GM12878 (cell line): ENCODE data around the gene ROBO1. TPM values are rescaled to one million over a fixed set of nuclear protein-coding genes. Genes with fewer than 3 reads are reported as not detected.

Experiments
- ATAC-seq: fragments of 200-7000 bp; cut with Tn5 transposase; 3 replicates; pipeline ENCODE4 v1.9.1; 2020; ENCODE audit warnings: mild to moderate bottlenecking, moderate library complexity
- BruUV-seq: library from RNA; stranded (reverse); fragments of 400-500 nt; replicated peaks from 2 replicates; lab custom pipeline; 2021; lab: Mats Ljungman, UMichigan
- CTCF ChIA-PET: fragments of 300-600 bp; sonication (Branson Sonifier 250); formaldehyde crosslinking; extraction: SDS; loops from one replicate; lab custom pipeline; 2021; ENCODE audit warnings: inconsistent platforms; lab: Yijun Ruan, JAX
- POLR2A ChIA-PET: fragments of 350-600 bp; formaldehyde crosslinking; extraction: SDS; loops from one replicate; lab custom pipeline; 2021; ENCODE audit warnings: inconsistent platforms; lab: Charles Lee
- RAD21 ChIA-PET: fragments of 300-600 bp; sonication (Branson Sonifier 250); formaldehyde crosslinking; loops from one replicate; lab custom pipeline; 2023; ENCODE audit warnings: antibody characterized with exemption; ENCODE audit not compliant: unreplicated experiment; lab: Charles Lee
- SMC1A ChIA-PET: fragments of 300-600 bp; sonication (Branson Sonifier 250); formaldehyde crosslinking; loops from one replicate; lab custom pipeline; 2023; ENCODE audit not compliant: unreplicated experiment, uncharacterized antibody; lab: Charles Lee
- DNase-seq: peaks from one replicate; pipeline ENCODE4 v3.0.0-alpha.2; 2011; ENCODE audit warnings: low read depth, low spot score
- FAIRE-seq: peaks from 3 replicates; lab custom pipeline; 2011; peaks lifted over from hg19 to GRCh38; lab: Jason Lieb, UNC
- H2AFZ ChIP-seq: 2 replicates; pipeline ENCODE4 v1.6.0; 2011; ENCODE audit warnings: low read depth, low read length, control low read depth; ENCODE audit not compliant: control insufficient read depth
- H3K27ac ChIP-seq: 2 replicates; pipeline ENCODE4 v1.5.1; 2011; ENCODE audit warnings: control low read depth; ENCODE audit not compliant: control insufficient read depth, insufficient read depth
- H3K27me3 ChIP-seq, 2 experiments: replicated peaks in 1 of 2; 2 replicates each; pipeline versions ENCODE4 v1.6.0 to v1.6.1; 2011; ENCODE audit warnings: low read length in 1 of 2; ENCODE audit not compliant: control insufficient read depth in 2 of 2, insufficient read depth in 2 of 2
- H3K36me3 ChIP-seq, 2 experiments: 2 replicates each; pipeline ENCODE4 v1.5.1; 2011; ENCODE audit warnings: low read length in 1 of 2; ENCODE audit not compliant: control insufficient read depth in 2 of 2, insufficient read depth in 2 of 2
- H3K4me1 ChIP-seq: 2 replicates; pipeline ENCODE4 v1.6.1; 2011; ENCODE audit warnings: mild to moderate bottlenecking, low read length, moderate library complexity, mixed read lengths; ENCODE audit not compliant: control insufficient read depth, insufficient read depth
- H3K4me2 ChIP-seq: 2 replicates; pipeline ENCODE4 v1.6.0; 2011; ENCODE audit warnings: control low read depth; ENCODE audit not compliant: control insufficient read depth, insufficient read depth
- H3K4me3 ChIP-seq: fragments of 200-600 bp; sonication (generic); 2 replicates; pipeline ENCODE4 v1.5.1; 2016
- H3K79me2 ChIP-seq: 2 replicates; pipeline ENCODE4 v1.6.0; 2011; ENCODE audit warnings: low read length; ENCODE audit not compliant: control insufficient read depth, insufficient read depth
- H3K9ac ChIP-seq: 2 replicates; pipeline ENCODE4 v1.8.0; 2011; ENCODE audit warnings: low read length, control low read depth, mixed read lengths; ENCODE audit not compliant: control insufficient read depth, insufficient read depth
- H3K9me3 ChIP-seq: replicated peaks from 3 replicates; pipeline ENCODE4 v1.5.1; 2011; ENCODE audit warnings: mild to moderate bottlenecking, low read length; ENCODE audit not compliant: control insufficient read depth, insufficient read depth
- H4K20me1 ChIP-seq: 2 replicates; pipeline ENCODE4 v1.6.0; 2011; ENCODE audit not compliant: control insufficient read depth, insufficient read depth
- CREB1 ChIP-seq: IDR thresholded peaks from 2 replicates; pipeline ENCODE4 v1.6.1; 2012; ENCODE audit warnings: low read depth, mild to moderate bottlenecking, inconsistent platforms
- POU2F2 ChIP-seq: IDR thresholded peaks from 3 replicates; pipeline ENCODE4 v1.6.1; 2011; ENCODE audit warnings: low read depth, mild to moderate bottlenecking, low read length, borderline replicate concordance
- RCOR1 ChIP-seq: conservative IDR thresholded peaks from 2 replicates; pipeline ENCODE4 v1.6.1; 2012; ENCODE audit warnings: low read depth, low read length, improper control_type of control experiment
- RELA ChIP-seq: fragments of 450-650 bp; IDR thresholded peaks from 2 replicates; pipeline ENCODE4 v1.8.0; 2014; ENCODE audit warnings: borderline replicate concordance; ENCODE audit not compliant: partially characterized antibody
- REST ChIP-seq: IDR thresholded peaks from 2 replicates; pipeline ENCODE4 v1.6.1; 2012; ENCODE audit warnings: mild to moderate bottlenecking, low read depth, low read length
- SIX5 ChIP-seq: IDR thresholded peaks from 2 replicates; pipeline ENCODE4 v1.6.1; 2011; ENCODE audit warnings: mild to moderate bottlenecking, low read depth, low read length, moderate library complexity; ENCODE audit not compliant: severe bottlenecking
- SPI1 ChIP-seq: IDR thresholded peaks from 2 replicates; pipeline ENCODE4 v1.6.1; 2011; ENCODE audit warnings: low read depth, mild to moderate bottlenecking, low read length, moderate library complexity, borderline replicate concordance; ENCODE audit not compliant: insufficient read depth
- TAF1 ChIP-seq: IDR thresholded peaks from 2 replicates; pipeline ENCODE4 v1.6.1; 2011; ENCODE audit warnings: mild to moderate bottlenecking, low read depth, low read length, borderline replicate concordance
- in situ Hi-C: fragments of 300-500 bp; cut with MboI; formaldehyde crosslinking; loops from 9 replicates; pipeline ENCODE4 v1.14.3; 2018; ENCODE audit warnings: mixed read lengths
- intact Hi-C: fragments of 100-400 bp; cut with micrococcal nuclease; formaldehyde crosslinking; loops from one replicate; pipeline ENCODE4 v1.14.2; 2022; ENCODE audit not compliant: unreplicated experiment
- polyA plus RNA-seq, 11 experiments: library from polyadenylated mRNA; depleted of rRNA in 4 of 11; unstranded in 6 of 11; stranded (reverse) in 5 of 11; fragments of >200 nt; fragmentation: Nextera tagmentation in 4 of 11; fragmentation: Illumina TruSeq in 1 of 11; extraction: Ambion mirVana in 4 of 11; extraction: Trizol in 1 of 11; gene quantifications; 1 replicate in 1 of 11; 2 replicates in 10 of 11; pipeline versions ENCODE4 v1.2.1 to v1.2.3, GENCODE V29; 2011 to 2016; ENCODE audit warnings: inconsistent platforms in 2 of 11, missing spikeins in 2 of 11, low read depth in 1 of 11
- total RNA-seq, 4 experiments: library from RNA; depleted of rRNA in 3 of 4; stranded (reverse); fragments of >200 nt in 3 of 4; fragmentation: Illumina TruSeq in 1 of 4; extraction: Trizol in 1 of 4; gene quantifications; 2 replicates each; pipeline versions ENCODE4 v1.2.1 to v1.2.3, GENCODE V29; 2013 to 2021

Gene ROBO1
- total and polyA plus RNA-seq, 10 of the 15 experiments (the other 5 are each of a cell fraction or from before 2014, with no cell fraction given), result 0.29 to 46.5 (median 1.2) TPM

GRCh38 chr3:78781351-78781750 is 986.4 kb downstream of the ROBO1 start:
- ATAC-seq (no peak), FAIRE-seq (no peak)
- SMC1A ChIA-PET, result interaction anchor here (0.8 to 2.2 kb wide), 4 partner anchors 10 to 25 kb away, joined by 3 to 13 read pairs (median 4); no protein-coding TSS in a partner anchor

More at GRCh38 chr3:78781351-78781750, 986.4 kb downstream of the ROBO1 start:
- Histone ChIP-seq H3K9me3 (no peaks in the 10 kb centered on the region; the same call in 2 of the 3 replicates), H3K4me1 (no peaks in the 10 kb centered on the region), H3K4me3 (no peak overlapping the region), H2AFZ (no peak overlapping the region), H3K4me2 (no peak overlapping the region), H3K79me2 (no peaks in the 10 kb centered on the region), H4K20me1 (no peaks in the 10 kb centered on the region), H3K9ac (no peak overlapping the region), H3K27me3 (no peaks in the 10 kb centered on the region), H3K27ac (no peak overlapping the region), H3K36me3 (no peaks in the 10 kb centered on the region)
- no peak for DNase-seq
- intact Hi-C loops (no loop called here), in situ Hi-C loops (no loop called here)
- BruUV-seq, result no TSS peak
- CTCF ChIA-PET, result interaction anchor here (0.6 to 1.2 kb wide), 2 partner anchors 10 to 20 kb away, joined by 3 to 4 read pairs; no protein-coding TSS in a partner anchor
- RAD21 ChIA-PET, result interaction anchor here (1.0 to 1.6 kb wide), 2 partner anchors 13 to 238 kb away, joined by 3 read pairs; no protein-coding TSS in a partner anchor
- no peak for TF ChIP-seq RCOR1
- TF ChIP-seq SIX5, result no peak
- TF ChIP-seq REST, result no peak
- TF ChIP-seq RELA, result no peak
- TF ChIP-seq CREB1, result no peak
- TF ChIP-seq POU2F2, result no peak
- no peak for TF ChIP-seq TAF1
- TF ChIP-seq SPI1, result no peak
- POLR2A ChIA-PET, result interaction anchor here (1.4 kb wide), 1 partner anchor 19 kb away, joined by 3 read pairs; no protein-coding TSS in a partner anchor
